Vagina (tissue), 2 donors: ENCODE results near the gene HACD2.

Experiments used
- POLR2A ChIP-seq, 2 donors: fragments of 450-650 bp; IDR thresholded peaks; one replicate each; pipeline ENCODE4 v1.6.1; 2017; ENCODE audit warnings: antibody characterized with exemption in 2 of 2, mild to moderate bottlenecking in 2 of 2, moderate library complexity in 2 of 2
- POLR2AphosphoS5 ChIP-seq, 2 donors: sonication (generic); formaldehyde crosslinking; IDR thresholded peaks; one replicate each; pipeline ENCODE4 v1.9.0; 2017; ENCODE audit warnings: antibody characterized with exemption in 2 of 2, mild to moderate bottlenecking in 2 of 2, low read depth in 1 of 2; ENCODE audit not compliant: insufficient read depth in 1 of 2
- TF ChIP-seq, protein P1 (sequence below), 3 experiments: fragments of 450-650 bp in 2 of 3; fragments of 200-600 bp in 1 of 3; sonication (generic) in 1 of 3; IDR thresholded peaks; one replicate each; pipeline ENCODE4 v1.5.1; 2017 to 2019; ENCODE audit warnings: antibody characterized with exemption in 3 of 3, mild to moderate bottlenecking in 2 of 3, moderate library complexity in 2 of 3

DNA sequence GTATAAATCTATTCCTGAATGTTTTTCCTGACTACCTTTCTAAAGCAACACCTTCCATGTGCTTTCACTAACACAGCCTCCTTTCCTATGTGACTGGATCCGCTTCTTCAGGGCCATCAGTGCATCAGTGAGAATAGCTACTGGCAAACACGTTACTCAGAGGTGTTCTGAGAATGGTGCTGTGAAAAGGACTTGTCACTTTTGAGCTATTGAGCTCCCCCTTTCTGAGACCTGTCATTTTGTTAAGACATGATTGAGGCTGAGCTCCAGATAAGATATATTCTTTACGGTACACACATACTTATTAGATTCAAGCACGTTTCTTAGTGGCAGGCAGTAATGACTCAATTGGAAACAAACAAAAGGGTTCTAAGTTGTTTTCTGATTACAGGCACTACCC, 90.9 kb downstream of the HACD2 start:
- TF ChIP-seq, protein P1, sequence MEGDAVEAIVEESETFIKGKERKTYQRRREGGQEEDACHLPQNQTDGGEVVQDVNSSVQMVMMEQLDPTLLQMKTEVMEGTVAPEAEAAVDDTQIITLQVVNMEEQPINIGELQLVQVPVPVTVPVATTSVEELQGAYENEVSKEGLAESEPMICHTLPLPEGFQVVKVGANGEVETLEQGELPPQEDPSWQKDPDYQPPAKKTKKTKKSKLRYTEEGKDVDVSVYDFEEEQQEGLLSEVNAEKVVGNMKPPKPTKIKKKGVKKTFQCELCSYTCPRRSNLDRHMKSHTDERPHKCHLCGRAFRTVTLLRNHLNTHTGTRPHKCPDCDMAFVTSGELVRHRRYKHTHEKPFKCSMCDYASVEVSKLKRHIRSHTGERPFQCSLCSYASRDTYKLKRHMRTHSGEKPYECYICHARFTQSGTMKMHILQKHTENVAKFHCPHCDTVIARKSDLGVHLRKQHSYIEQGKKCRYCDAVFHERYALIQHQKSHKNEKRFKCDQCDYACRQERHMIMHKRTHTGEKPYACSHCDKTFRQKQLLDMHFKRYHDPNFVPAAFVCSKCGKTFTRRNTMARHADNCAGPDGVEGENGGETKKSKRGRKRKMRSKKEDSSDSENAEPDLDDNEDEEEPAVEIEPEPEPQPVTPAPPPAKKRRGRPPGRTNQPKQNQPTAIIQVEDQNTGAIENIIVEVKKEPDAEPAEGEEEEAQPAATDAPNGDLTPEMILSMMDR (IDR thresholded peaks at IDR 0.05): no peak
- no peak for TF ChIP-seq POLR2AphosphoS5 (IDR thresholded peaks at IDR 0.05; ENCODE audit: insufficient read depth in 1 of 2, low read depth in 1 of 2)
- TF ChIP-seq POLR2A (IDR thresholded peaks at IDR 0.05): no peak
